Heart left ventricle (tissue), 13 donors: ENCODE measurements around the gene TMEM51.

Source experiments
- CTCF ChIP-seq, 12 donors: fragments of 200-600 bp; sonication (generic) in 4 of 12; IDR thresholded peaks; one replicate each; pipeline versions ENCODE4 v1.5.0 to v1.8.0; 2018 to 2022; ENCODE audit warnings: antibody characterized with exemption in 12 of 12, mild to moderate bottlenecking in 5 of 12
- POLR2A ChIP-seq, 2 donors: fragments of 450-650 bp; IDR thresholded peaks; one replicate each; pipeline ENCODE4 v1.6.1; 2017; ENCODE audit warnings: antibody characterized with exemption in 2 of 2, mild to moderate bottlenecking in 2 of 2, moderate library complexity in 2 of 2
- donor health status: ischemic (EF 13 %, LVEDD 7.1; RV severe dilation, severe dysfunction).
- donor health status: DM: no; HTN: yes; CAD: no.
- donor health status: DM: no; HTN: no; CAD: no.
- donor health status: ischemic (EF 25% LVEDD 6.9; RV normal size, moderate dysfunction).
- donor health status: ischemic (EF 25% LVEDD 5.7; RV mildly dilated, moderate dysfunction).
- donor health status: ischemic (EF 35%, LVEDD 5.7; RV mildly dilated, moderate dysfunction).
- donor health status: nonischemic (EF 11% LVEDD 7.7; RV severe dilation, severe dysfunction).
- donor health status: DM: yes; HTN: yes; CAD: no.
- donor health status: PGD.
- donor health status: ischemic (EF 29% LVEDD 5.4; RV normal size, mild dysfunction).
- donor health status: nonischemic (EF 23%, LVEDD 6.1; RV moderate dilation, normal function).

GRCh38 chr1:15134285-15134684, 19.3 kb upstream of the TMEM51 start:
- TF ChIP-seq POLR2A (IDR thresholded peaks at IDR 0.05) (no peak), CTCF (IDR thresholded peaks at IDR 0.05) (no peak)
